HepG2 (cell line): Measurements from ENCODE around the gene UBE2O. TPM values are rescaled to one million over a fixed set of nuclear protein-coding genes. Genes with fewer than 3 reads are reported as not detected.

Experiments
- FOXK2 ChIP-seq: fragments of 450-650 bp; IDR thresholded peaks from 2 replicates; pipeline ENCODE4 v1.6.1; 2016
- GATAD1 ChIP-seq: IDR thresholded peaks from 2 replicates; pipeline ENCODE4 v1.6.1; 2016; ENCODE audit warnings: missing genetic modification reagents, missing compliant biosample characterization
- KLF12 ChIP-seq: sonication (generic); formaldehyde crosslinking; IDR thresholded peaks from 2 replicates; pipeline ENCODE4 v1.4.0; 2020; ENCODE audit warnings: missing genetic modification reagents, borderline replicate concordance
- KMT2B ChIP-seq: IDR thresholded peaks from 2 replicates; pipeline ENCODE4 v1.6.1; 2016; ENCODE audit warnings: missing genetic modification reagents, missing compliant biosample characterization
- MBD4 ChIP-seq: IDR thresholded peaks from 2 replicates; pipeline ENCODE4 v1.6.1; 2012; ENCODE audit warnings: low read length, inconsistent platforms, borderline replicate concordance
- MED1 ChIP-seq: sonication (generic); formaldehyde crosslinking; IDR thresholded peaks from 2 replicates; pipeline ENCODE4 v1.4.0; 2020; ENCODE audit warnings: missing genetic modification reagents
- MTF1 ChIP-seq: sonication (generic); formaldehyde crosslinking; IDR thresholded peaks from 2 replicates; pipeline ENCODE4 v1.5.0; 2020; ENCODE audit warnings: missing genetic modification reagents
- NCOA1 ChIP-seq: sonication (generic); formaldehyde crosslinking; IDR thresholded peaks from 2 replicates; pipeline ENCODE4 v1.9.0; 2021; ENCODE audit warnings: missing genetic modification reagents
- SSRP1 ChIP-seq: IDR thresholded peaks from 2 replicates; pipeline ENCODE4 v1.6.1; 2016; ENCODE audit warnings: control low read depth
- U2AF1 ChIP-seq: fragments of 200-400 bp; formaldehyde crosslinking; optimal IDR thresholded peaks from 2 replicates; pipeline ENCODE3; 2017; ENCODE audit warnings: mild to moderate bottlenecking, low read depth, low read length
- ZIK1 ChIP-seq: sonication (generic); formaldehyde crosslinking; IDR thresholded peaks from 2 replicates; pipeline ENCODE4 v1.5.0; 2020; ENCODE audit warnings: mild to moderate bottlenecking, low read depth, missing genetic modification reagents, borderline replicate concordance
- ZNF230 ChIP-seq: sonication (generic); formaldehyde crosslinking; IDR thresholded peaks from 2 replicates; pipeline ENCODE4 v1.4.0; 2020; ENCODE audit warnings: mild to moderate bottlenecking, missing genetic modification reagents
- ZNF543 ChIP-seq: sonication (generic); formaldehyde crosslinking; IDR thresholded peaks from 2 replicates; pipeline ENCODE4 v1.4.0; 2020; ENCODE audit warnings: mild to moderate bottlenecking, missing genetic modification reagents
- ZNF614 ChIP-seq: IDR thresholded peaks from 2 replicates; pipeline ENCODE4 v1.6.1; 2018; ENCODE audit warnings: missing biosample characterization, missing genetic modification reagents, inconsistent platforms, borderline replicate concordance
- polyA plus RNA-seq, 8 experiments: library from polyadenylated mRNA; depleted of rRNA in 3 of 8; stranded (reverse) in 7 of 8; unstranded in 1 of 8; fragments of >200 nt; fragmentation: Illumina TruSeq in 4 of 8; extraction: Trizol in 4 of 8; gene quantifications; 2 replicates each; pipeline versions ENCODE4 v1.2.1 to v1.2.3, GENCODE V29; 2011 to 2016; ENCODE audit warnings: low read depth in 4 of 8, missing spikeins in 1 of 8, mixed read lengths in 1 of 8; ENCODE audit not compliant: insufficient read depth in 1 of 8
- total RNA-seq, 5 experiments: library from RNA; depleted of rRNA; stranded (reverse); fragments of >200 nt; fragmentation: Illumina TruSeq; extraction: Trizol; gene quantifications; 2 replicates each; pipeline ENCODE4 v1.2.3, GENCODE V29; 2016; ENCODE audit warnings: low read depth in 1 of 5
- TF ChIP-seq, protein P1 (sequence below): sonication (generic); formaldehyde crosslinking; IDR thresholded peaks from 2 replicates; pipeline ENCODE4 v1.4.0; 2020; ENCODE audit warnings: mild to moderate bottlenecking, missing genetic modification reagents
- TF ChIP-seq, protein P2 (sequence below): sonication (generic); formaldehyde crosslinking; IDR thresholded peaks from 2 replicates; pipeline ENCODE4 v1.4.0; 2020; ENCODE audit warnings: low read depth, mild to moderate bottlenecking, missing genetic modification reagents
- TF ChIP-seq, protein P3 (sequence below): fragments of 450-650 bp; IDR thresholded peaks from 2 replicates; pipeline ENCODE4 v1.6.1; 2016
- TF ChIP-seq, protein P4 (sequence below): sonication (generic); formaldehyde crosslinking; IDR thresholded peaks from 2 replicates; pipeline ENCODE4 v1.5.1; 2020; ENCODE audit warnings: mild to moderate bottlenecking, missing genetic modification reagents, moderate library complexity
- TF ChIP-seq, protein P5 (sequence below): sonication (generic); formaldehyde crosslinking; IDR thresholded peaks from 2 replicates; pipeline ENCODE4 v1.4.0; 2020; ENCODE audit warnings: missing genetic modification reagents
- TF ChIP-seq, protein P6 (sequence below): sonication (generic); formaldehyde crosslinking; IDR thresholded peaks from 2 replicates; pipeline ENCODE4 v1.8.1; 2023; ENCODE audit warnings: mild to moderate bottlenecking, missing genetic modification reagents

UBE2O gene
- total and polyA plus RNA-seq, 2 of the 13 experiments (the other 11 are each of a cell fraction or from before 2014, with no cell fraction given) = 21.5 to 23.5 TPM

DNA sequence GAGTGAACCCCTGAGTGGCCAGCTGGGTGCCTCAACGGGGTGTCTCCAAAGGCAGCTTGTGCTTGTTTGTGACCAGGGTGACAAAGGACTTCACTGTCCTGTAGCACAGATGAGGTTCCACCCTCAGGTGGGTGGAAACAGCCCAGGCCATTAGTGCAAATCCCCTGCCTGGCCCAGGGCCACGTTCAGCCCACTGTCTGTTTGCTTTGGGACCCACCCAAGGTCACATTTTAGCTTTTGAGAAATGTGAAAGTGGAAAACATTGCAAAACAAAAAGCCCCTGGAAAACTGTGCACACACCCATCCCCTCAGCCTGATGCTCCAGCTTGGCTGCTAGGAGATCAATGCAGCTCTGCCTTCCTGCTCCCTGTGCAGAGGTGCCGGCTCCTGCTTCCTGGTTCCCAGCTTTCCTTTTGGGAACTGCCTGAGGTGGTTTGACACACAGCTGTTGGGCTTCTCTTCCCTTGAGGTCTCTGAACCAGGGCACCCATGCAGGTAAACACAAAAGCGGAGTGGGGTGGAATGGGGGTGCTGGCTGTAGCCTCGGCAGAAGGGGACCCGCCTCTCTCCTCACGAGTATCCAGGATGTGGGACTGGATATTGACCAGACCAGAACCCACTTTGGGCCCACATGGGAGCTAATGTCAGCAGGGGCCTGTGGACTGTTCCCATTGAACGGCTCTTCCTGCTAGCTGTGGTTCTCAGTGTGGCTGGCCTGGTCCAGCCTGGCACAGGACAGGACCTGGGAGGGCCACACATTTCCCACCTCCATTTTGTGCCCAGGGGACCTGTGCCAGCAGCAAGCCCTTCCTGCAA is 76.4 kb downstream of the UBE2O start (continued):
- TF ChIP-seq, protein P1, sequence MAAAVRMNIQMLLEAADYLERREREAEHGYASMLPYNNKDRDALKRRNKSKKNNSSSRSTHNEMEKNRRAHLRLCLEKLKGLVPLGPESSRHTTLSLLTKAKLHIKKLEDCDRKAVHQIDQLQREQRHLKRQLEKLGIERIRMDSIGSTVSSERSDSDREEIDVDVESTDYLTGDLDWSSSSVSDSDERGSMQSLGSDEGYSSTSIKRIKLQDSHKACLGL (CRISPR knock-in tag) = peak; percentile 64; the same call in 1 of the 2 replicates
- TF ChIP-seq, protein P2, sequence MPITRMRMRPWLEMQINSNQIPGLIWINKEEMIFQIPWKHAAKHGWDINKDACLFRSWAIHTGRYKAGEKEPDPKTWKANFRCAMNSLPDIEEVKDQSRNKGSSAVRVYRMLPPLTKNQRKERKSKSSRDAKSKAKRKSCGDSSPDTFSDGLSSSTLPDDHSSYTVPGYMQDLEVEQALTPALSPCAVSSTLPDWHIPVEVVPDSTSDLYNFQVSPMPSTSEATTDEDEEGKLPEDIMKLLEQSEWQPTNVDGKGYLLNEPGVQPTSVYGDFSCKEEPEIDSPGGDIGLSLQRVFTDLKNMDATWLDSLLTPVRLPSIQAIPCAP (CRISPR knock-in tag) = no peak
- peak; percentile 92 for TF ChIP-seq SSRP1 (CRISPR knock-in tag)
- no peak for TF ChIP-seq MBD4
- TF ChIP-seq FOXK2 = peak; percentile 55; the same call in 1 of the 2 replicates
- TF ChIP-seq MED1 (CRISPR knock-in tag) = peak; percentile 97
- TF ChIP-seq NCOA1 (CRISPR knock-in tag) = peak; percentile 1
- TF ChIP-seq, protein P3, sequence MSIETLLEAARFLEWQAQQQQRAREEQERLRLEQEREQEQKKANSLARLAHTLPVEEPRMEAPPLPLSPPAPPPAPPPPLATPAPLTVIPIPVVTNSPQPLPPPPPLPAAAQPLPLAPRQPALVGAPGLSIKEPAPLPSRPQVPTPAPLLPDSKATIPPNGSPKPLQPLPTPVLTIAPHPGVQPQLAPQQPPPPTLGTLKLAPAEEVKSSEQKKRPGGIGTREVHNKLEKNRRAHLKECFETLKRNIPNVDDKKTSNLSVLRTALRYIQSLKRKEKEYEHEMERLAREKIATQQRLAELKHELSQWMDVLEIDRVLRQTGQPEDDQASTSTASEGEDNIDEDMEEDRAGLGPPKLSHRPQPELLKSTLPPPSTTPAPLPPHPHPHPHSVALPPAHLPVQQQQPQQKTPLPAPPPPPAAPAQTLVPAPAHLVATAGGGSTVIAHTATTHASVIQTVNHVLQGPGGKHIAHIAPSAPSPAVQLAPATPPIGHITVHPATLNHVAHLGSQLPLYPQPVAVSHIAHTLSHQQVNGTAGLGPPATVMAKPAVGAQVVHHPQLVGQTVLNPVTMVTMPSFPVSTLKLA = peak; percentile 25; the same call in 1 of the 2 replicates
- TF ChIP-seq, protein P4, sequence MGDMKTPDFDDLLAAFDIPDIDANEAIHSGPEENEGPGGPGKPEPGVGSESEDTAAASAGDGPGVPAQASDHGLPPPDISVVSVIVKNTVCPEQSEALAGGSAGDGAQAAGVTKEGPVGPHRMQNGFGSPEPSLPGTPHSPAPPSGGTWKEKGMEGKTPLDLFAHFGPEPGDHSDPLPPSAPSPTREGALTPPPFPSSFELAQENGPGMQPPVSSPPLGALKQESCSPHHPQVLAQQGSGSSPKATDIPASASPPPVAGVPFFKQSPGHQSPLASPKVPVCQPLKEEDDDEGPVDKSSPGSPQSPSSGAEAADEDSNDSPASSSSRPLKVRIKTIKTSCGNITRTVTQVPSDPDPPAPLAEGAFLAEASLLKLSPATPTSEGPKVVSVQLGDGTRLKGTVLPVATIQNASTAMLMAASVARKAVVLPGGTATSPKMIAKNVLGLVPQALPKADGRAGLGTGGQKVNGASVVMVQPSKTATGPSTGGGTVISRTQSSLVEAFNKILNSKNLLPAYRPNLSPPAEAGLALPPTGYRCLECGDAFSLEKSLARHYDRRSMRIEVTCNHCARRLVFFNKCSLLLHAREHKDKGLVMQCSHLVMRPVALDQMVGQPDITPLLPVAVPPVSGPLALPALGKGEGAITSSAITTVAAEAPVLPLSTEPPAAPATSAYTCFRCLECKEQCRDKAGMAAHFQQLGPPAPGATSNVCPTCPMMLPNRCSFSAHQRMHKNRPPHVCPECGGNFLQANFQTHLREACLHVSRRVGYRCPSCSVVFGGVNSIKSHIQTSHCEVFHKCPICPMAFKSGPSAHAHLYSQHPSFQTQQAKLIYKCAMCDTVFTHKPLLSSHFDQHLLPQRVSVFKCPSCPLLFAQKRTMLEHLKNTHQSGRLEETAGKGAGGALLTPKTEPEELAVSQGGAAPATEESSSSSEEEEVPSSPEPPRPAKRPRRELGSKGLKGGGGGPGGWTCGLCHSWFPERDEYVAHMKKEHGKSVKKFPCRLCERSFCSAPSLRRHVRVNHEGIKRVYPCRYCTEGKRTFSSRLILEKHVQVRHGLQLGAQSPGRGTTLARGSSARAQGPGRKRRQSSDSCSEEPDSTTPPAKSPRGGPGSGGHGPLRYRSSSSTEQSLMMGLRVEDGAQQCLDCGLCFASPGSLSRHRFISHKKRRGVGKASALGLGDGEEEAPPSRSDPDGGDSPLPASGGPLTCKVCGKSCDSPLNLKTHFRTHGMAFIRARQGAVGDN = peak; percentile 86
- peak; percentile 97 for TF ChIP-seq KLF12 (CRISPR knock-in tag)
- TF ChIP-seq ZNF230 = peak; percentile 81; the same call in 1 of the 2 replicates
- peak; percentile 86; the same call in 1 of the 2 replicates for TF ChIP-seq ZNF614
- TF ChIP-seq GATAD1 (CRISPR knock-in tag) = peak; percentile 63; the same call in 1 of the 2 replicates
- peak; percentile 45; the same call in 1 of the 2 replicates for TF ChIP-seq ZIK1 (CRISPR knock-in tag)
- peak; percentile 42; the same call in 1 of the 2 replicates for TF ChIP-seq MTF1 (CRISPR knock-in tag)
- TF ChIP-seq, protein P5, sequence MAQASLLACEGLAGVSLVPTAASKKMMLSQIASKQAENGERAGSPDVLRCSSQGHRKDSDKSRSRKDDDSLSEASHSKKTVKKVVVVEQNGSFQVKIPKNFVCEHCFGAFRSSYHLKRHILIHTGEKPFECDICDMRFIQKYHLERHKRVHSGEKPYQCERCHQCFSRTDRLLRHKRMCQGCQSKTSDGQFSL (CRISPR knock-in tag) = peak; percentile 41; the same call in 1 of the 2 replicates
- TF ChIP-seq KMT2B (CRISPR knock-in tag) = peak; percentile 46; the same call in 1 of the 2 replicates
- no peak; the same call in 1 of the 2 replicates for TF ChIP-seq ZNF543 (CRISPR knock-in tag)
- TF ChIP-seq U2AF1 = peak; percentile 16
- TF ChIP-seq, protein P6, sequence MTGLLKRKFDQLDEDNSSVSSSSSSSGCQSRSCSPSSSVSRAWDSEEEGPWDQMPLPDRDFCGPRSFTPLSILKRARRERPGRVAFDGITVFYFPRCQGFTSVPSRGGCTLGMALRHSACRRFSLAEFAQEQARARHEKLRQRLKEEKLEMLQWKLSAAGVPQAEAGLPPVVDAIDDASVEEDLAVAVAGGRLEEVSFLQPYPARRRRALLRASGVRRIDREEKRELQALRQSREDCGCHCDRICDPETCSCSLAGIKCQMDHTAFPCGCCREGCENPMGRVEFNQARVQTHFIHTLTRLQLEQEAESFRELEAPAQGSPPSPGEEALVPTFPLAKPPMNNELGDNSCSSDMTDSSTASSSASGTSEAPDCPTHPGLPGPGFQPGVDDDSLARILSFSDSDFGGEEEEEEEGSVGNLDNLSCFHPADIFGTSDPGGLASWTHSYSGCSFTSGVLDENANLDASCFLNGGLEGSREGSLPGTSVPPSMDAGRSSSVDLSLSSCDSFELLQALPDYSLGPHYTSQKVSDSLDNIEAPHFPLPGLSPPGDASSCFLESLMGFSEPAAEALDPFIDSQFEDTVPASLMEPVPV (CRISPR knock-in tag) = peak; percentile 75; the same call in 1 of the 2 replicates
